Erythroblast (primary cell): ENCODE measurements around the gene PCAT7.

ENCODE experiments used
- GATA1 ChIP-seq: IDR thresholded peaks from 2 replicates; pipeline ENCODE4 v1.6.1; 2011; ENCODE audit warnings: low read depth, mild to moderate bottlenecking, control low read depth, low read length, moderate library complexity
- POLR2A ChIP-seq: IDR thresholded peaks from 2 replicates; pipeline ENCODE4 v1.6.1; 2011; ENCODE audit warnings: mild to moderate bottlenecking, low read length

DNA sequence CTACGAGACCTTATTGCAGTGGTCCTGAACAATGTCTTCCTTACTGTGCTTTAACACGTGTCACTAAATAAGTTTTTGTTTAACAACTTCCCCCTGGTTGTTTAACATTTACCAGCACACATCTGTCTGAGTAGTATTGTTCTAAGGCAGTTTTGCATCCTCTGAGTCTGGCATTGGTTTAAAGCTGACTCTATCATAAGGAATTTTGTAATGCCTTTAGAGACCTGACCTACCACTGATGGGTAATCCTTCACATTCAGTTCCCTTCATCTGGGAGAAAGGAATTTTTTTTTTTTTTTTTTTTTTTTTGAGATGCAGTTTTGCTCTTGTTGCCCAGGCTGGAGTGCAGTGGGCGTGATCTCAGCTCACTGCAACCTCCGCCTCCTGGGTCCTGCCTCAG is 20.0 kb upstream of the PCAT7 start:
- TF ChIP-seq POLR2A, result no peak
- no peak for TF ChIP-seq GATA1
